ENCODE results near the gene TSPAN15.
"Not testable (repeated sequence)": the region's sequence is repeated elsewhere in the genome, so short reads cannot be mapped to it uniquely, and the experiment has no call there.

The TSPAN15 gene

GRCh38 chr10:69446650-69447151 lies 4.6 kb upstream of the TSPAN15 start:
- Histone ChIP-seq H3K9me3 (ENCODE audit: control insufficient read depth, low read length) (no peaks in the 10 kb centered on the region), H3K36me3 (ENCODE audit: control insufficient read depth, insufficient read depth, low read length) (no peaks in the 10 kb centered on the region), H3K4me1 (ENCODE audit: control insufficient read depth, insufficient read depth, low read length, poor library complexity, severe bottlenecking) (peaks cover 41% of the 10 kb centered on the region), H3K27ac (ENCODE audit: low read depth, low read length, severe bottlenecking) (peak overlapping the region; percentile 94), H3K4me3 (ENCODE audit: extremely low read depth, insufficient read depth, low read length, poor library complexity, severe bottlenecking) (no peak overlapping the region)
- WGBS, 2 experiments (ENCODE audit: insufficient coverage in 2 of 2), result 64 to 69% methylated on average over 3 of the region's 3 CpGs

DNA sequence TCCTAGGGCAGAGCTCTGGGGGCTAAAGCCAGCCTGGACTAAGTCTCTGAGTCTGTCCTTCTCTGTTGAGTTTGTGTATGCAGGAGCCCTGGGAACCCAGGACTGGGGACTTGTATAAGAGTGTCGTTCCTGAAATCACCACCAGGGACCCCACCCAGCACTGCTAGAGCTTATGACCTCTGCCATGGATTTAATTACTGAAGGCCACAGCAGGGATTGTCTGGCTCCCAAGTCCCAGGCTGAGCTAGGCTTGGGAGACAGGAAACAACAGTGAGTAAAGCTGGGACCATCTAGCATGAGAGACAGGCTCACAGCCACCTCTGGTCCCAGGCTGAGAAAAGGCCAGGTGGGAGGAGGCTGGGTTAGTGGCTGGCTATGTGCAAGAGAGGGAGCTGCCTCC lies 1.4 kb upstream of the TSPAN15 start:
- peaks cover 41% of the 10 kb centered on the region for H3K4me1 ChIP-seq (ENCODE audit: control insufficient read depth, insufficient read depth, low read length, poor library complexity, severe bottlenecking)
- H3K4me3 ChIP-seq (ENCODE audit: extremely low read depth, insufficient read depth, low read length, poor library complexity, severe bottlenecking), result no peak overlapping the region
- no peaks in the 10 kb centered on the region for H3K36me3 ChIP-seq (ENCODE audit: control insufficient read depth, insufficient read depth, low read length)
- no peaks in the 10 kb centered on the region for H3K9me3 ChIP-seq (ENCODE audit: control insufficient read depth, low read length)
- WGBS, 2 experiments (ENCODE audit: insufficient coverage in 2 of 2), result 0% methylated on average over 1 of the region's 1 CpG; no CpG with 5 or more reads in 1 of the 2 experiments
- H3K27ac ChIP-seq (ENCODE audit: low read depth, low read length, severe bottlenecking), result peak overlapping the region; percentile 57

DNA sequence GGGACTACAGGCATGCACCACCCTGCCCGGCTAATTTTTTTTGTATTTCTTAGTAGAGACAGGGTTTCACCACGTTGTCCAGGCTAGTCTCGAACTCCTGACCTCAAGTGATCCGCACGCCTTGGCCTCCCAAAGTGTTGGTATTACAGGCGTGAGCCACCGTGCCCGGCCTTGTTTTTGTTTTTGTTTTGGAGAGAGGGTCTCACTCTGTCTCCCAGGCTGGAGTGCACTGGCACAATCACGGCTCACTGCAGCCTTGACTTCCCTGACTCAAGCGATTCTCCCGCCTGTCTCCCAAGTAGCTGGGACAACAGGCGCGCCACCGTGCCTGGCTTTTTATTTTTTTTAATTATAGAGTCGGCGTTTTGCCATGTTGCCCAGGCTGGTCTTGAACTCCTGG lies 870 bp upstream of the TSPAN15 start:
- not testable (repeated sequence) for H3K4me3 ChIP-seq (ENCODE audit: extremely low read depth, insufficient read depth, low read length, poor library complexity, severe bottlenecking)
- 84 to 86% methylated on average over 13 to 16 of the region's 16 CpGs for WGBS, 2 experiments (ENCODE audit: insufficient coverage in 2 of 2)
- H3K27ac ChIP-seq (ENCODE audit: low read depth, low read length, severe bottlenecking), result peak overlapping the region; percentile 57

GRCh38 chr10:69451784-69452251 lies 553 bp downstream of the TSPAN15 start:
- H3K27ac ChIP-seq (ENCODE audit: low read depth, low read length, severe bottlenecking), result no peak overlapping the region

More for the DNA sequence above, 870 bp upstream of the TSPAN15 start:
- peaks cover 36% of the 10 kb centered on the region for H3K4me1 ChIP-seq (ENCODE audit: control insufficient read depth, insufficient read depth, low read length, poor library complexity, severe bottlenecking)
- not testable (repeated sequence) for H3K9me3 ChIP-seq (ENCODE audit: control insufficient read depth, low read length); H3K36me3 ChIP-seq (ENCODE audit: control insufficient read depth, insufficient read depth, low read length)

DNA sequence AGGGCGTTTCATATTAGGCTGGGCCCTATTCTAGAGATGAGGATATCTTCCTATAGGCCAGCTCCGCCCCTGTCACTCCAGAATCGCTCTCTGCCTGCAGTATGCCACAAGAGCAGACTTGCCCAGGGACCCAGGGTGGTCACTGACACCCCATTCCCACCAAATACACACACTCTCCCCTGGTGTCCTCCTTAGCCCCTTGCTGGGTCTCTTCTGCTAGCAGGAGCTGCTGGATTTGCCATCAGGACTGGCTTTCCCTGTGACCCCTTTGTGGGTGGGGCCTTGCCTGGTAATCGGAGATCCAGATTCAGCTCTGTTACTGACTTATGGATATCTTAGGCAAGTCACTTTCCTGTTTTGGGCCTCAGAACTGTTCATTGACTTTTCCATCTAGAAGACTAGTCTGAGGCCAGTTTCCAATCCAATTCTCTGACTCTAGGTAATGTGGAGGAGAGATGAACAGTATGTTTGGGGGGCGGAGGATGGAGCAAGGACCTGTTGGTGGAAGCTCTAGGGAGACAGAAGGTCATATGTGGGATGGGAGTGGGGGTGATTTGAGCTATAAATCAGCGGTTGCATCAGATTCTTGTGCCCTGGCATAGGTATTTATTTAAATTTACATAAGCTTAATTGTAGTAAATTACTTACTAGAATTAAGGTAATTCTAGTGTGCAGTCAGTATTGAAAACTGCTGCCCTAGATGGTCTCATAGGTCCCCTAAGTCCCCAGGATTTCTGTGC lies 1.6 kb downstream of the TSPAN15 start:
- H3K36me3 ChIP-seq (ENCODE audit: control insufficient read depth, insufficient read depth, low read length), result no peaks in the 10 kb centered on the region
- peaks cover 29% of the 10 kb centered on the region for H3K4me1 ChIP-seq (ENCODE audit: control insufficient read depth, insufficient read depth, low read length, poor library complexity, severe bottlenecking)
- no peaks in the 10 kb centered on the region for H3K9me3 ChIP-seq (ENCODE audit: control insufficient read depth, low read length)
- 86 to 94% methylated on average over 5 of the region's 6 CpGs for WGBS, 2 experiments (ENCODE audit: insufficient coverage in 2 of 2)
- H3K4me3 ChIP-seq (ENCODE audit: extremely low read depth, insufficient read depth, low read length, poor library complexity, severe bottlenecking), result peak overlapping the region; percentile 67
- no peak overlapping the region for H3K27ac ChIP-seq (ENCODE audit: low read depth, low read length, severe bottlenecking)

More at GRCh38 chr10:69451784-69452251, 553 bp downstream of the TSPAN15 start:
- H3K36me3 ChIP-seq (ENCODE audit: control insufficient read depth, insufficient read depth, low read length), result no peaks in the 10 kb centered on the region
- WGBS, 2 experiments (ENCODE audit: insufficient coverage in 2 of 2), result 1 to 10% methylated on average over 22 to 34 of the region's 38 CpGs
- H3K4me1 ChIP-seq (ENCODE audit: control insufficient read depth, insufficient read depth, low read length, poor library complexity, severe bottlenecking), result peaks cover 28% of the 10 kb centered on the region
- H3K9me3 ChIP-seq (ENCODE audit: control insufficient read depth, low read length), result no peaks in the 10 kb centered on the region
- peak overlapping the region; percentile 67 for H3K4me3 ChIP-seq (ENCODE audit: extremely low read depth, insufficient read depth, low read length, poor library complexity, severe bottlenecking)

GRCh38 chr10:69453795-69454194 lies 2.5 kb downstream of the TSPAN15 start:
- H3K4me3 ChIP-seq (ENCODE audit: extremely low read depth, insufficient read depth, low read length, poor library complexity, severe bottlenecking), result no peak overlapping the region

GRCh38 chr10:69455006-69455763 lies 3.9 kb downstream of the TSPAN15 start:
- no peak overlapping the region for H3K27ac ChIP-seq (ENCODE audit: low read depth, low read length, severe bottlenecking)
- no peak overlapping the region for H3K4me3 ChIP-seq (ENCODE audit: extremely low read depth, insufficient read depth, low read length, poor library complexity, severe bottlenecking)
- H3K9me3 ChIP-seq (ENCODE audit: control insufficient read depth, low read length), result no peaks in the 10 kb centered on the region
- H3K36me3 ChIP-seq (ENCODE audit: control insufficient read depth, insufficient read depth, low read length), result no peaks in the 10 kb centered on the region
- H3K4me1 ChIP-seq (ENCODE audit: control insufficient read depth, insufficient read depth, low read length, poor library complexity, severe bottlenecking), result peaks cover 27% of the 10 kb centered on the region
- WGBS, 2 experiments (ENCODE audit: insufficient coverage in 2 of 2), result 87 to 88% methylated on average over 3 of the region's 10 CpGs

More at GRCh38 chr10:69453795-69454194, 2.5 kb downstream of the TSPAN15 start:
- H3K27ac ChIP-seq (ENCODE audit: low read depth, low read length, severe bottlenecking), result no peak overlapping the region
- no peaks in the 10 kb centered on the region for H3K9me3 ChIP-seq (ENCODE audit: control insufficient read depth, low read length)
- no peaks in the 10 kb centered on the region for H3K36me3 ChIP-seq (ENCODE audit: control insufficient read depth, insufficient read depth, low read length)
- peaks cover 35% of the 10 kb centered on the region for H3K4me1 ChIP-seq (ENCODE audit: control insufficient read depth, insufficient read depth, low read length, poor library complexity, severe bottlenecking)

DNA sequence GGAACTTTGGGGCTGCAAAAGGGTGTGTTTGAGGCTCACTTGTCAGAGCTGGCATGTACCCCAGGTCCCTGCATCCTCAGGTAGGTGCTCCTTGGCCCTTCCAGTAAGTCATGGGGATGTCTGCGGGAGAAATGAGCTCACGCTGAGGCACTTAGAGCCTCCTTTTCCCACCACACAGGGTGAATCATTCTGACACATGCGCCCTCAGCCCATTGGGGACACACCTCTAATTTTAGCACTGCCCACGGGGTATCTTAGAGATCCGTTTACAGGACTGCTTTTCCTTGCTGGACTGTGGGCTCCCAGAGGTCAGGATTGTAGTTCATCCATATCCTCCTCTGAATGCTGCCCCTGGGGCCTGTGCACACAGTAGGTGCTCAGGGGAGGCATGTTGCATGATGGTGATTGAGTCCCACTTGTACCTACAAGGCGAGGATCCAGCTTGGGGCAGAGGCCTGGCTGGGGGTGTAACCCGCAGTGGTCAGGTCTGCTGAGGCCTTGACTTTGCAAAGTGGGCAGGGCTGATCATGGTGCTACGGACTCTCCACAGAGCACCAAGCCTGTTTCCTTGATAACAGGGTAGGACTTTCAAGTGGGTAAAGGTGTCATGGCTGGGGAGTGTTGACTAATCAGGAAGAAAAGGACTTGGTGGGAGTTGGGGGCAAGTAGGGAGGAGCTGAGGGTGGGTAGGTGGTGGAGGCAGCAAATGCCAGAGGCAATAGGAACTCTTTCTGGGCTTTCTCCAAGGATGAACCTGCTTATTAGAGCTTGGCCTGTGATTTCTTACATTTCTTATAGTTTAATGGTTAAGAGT lies 5.8 kb downstream of the TSPAN15 start:
- no peak overlapping the region for H3K27ac ChIP-seq (ENCODE audit: low read depth, low read length, severe bottlenecking)
- H3K9me3 ChIP-seq (ENCODE audit: control insufficient read depth, low read length), result no peaks in the 10 kb centered on the region
- WGBS, 2 experiments (ENCODE audit: insufficient coverage in 2 of 2), result 86 to 91% methylated on average over 7 to 8 of the region's 8 CpGs

GRCh38 chr10:69457771-69458237 lies 6.5 kb downstream of the TSPAN15 start:
- H3K4me3 ChIP-seq (ENCODE audit: extremely low read depth, insufficient read depth, low read length, poor library complexity, severe bottlenecking), result no peak overlapping the region
- 85 to 90% methylated on average over 4 to 5 of the region's 5 CpGs for WGBS, 2 experiments (ENCODE audit: insufficient coverage in 2 of 2)
- H3K27ac ChIP-seq (ENCODE audit: low read depth, low read length, severe bottlenecking), result peak overlapping the region; percentile 71
- H3K4me1 ChIP-seq (ENCODE audit: control insufficient read depth, insufficient read depth, low read length, poor library complexity, severe bottlenecking), result peaks cover 27% of the 10 kb centered on the region
- H3K36me3 ChIP-seq (ENCODE audit: control insufficient read depth, insufficient read depth, low read length), result no peaks in the 10 kb centered on the region
- no peaks in the 10 kb centered on the region for H3K9me3 ChIP-seq (ENCODE audit: control insufficient read depth, low read length)

More for the DNA sequence above, 5.8 kb downstream of the TSPAN15 start:
- peaks cover 27% of the 10 kb centered on the region for H3K4me1 ChIP-seq (ENCODE audit: control insufficient read depth, insufficient read depth, low read length, poor library complexity, severe bottlenecking)
- no peaks in the 10 kb centered on the region for H3K36me3 ChIP-seq (ENCODE audit: control insufficient read depth, insufficient read depth, low read length)
- no peak overlapping the region for H3K4me3 ChIP-seq (ENCODE audit: extremely low read depth, insufficient read depth, low read length, poor library complexity, severe bottlenecking)

DNA sequence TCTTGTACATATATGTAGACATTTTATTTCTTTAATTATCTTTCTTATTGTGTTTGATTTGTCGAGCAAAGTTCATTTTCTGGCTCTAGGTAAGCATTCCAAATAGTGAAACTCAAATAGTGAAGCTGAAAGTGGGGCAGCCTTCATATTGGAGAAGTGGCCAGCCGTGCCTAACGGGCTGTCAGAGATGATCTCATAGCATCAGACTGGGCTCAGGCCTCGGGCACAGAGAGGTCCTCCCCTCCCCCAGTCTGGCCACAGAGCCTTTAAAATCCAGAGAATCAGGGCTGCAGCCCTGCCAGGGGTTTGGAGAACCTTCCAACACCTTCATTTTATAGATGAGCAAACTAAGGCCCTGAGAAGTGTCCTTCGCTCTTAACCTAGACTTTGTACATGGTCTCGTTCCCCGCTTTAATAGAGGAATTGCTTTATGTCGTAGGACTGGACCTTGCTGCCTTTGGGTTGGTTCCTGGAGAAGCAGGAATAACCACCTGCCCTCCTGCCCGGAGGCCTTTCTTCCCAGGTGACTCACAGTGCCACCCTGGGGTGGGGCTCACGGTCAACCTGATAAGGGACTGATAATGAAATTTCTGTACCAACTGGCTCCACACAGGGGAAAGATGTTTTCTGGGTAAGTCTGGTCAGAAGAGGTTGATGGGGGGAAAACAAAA lies 7.3 kb downstream of the TSPAN15 start:
- Histone ChIP-seq H3K27ac (ENCODE audit: low read depth, low read length, severe bottlenecking) (peak overlapping the region; percentile 71), H3K36me3 (ENCODE audit: control insufficient read depth, insufficient read depth, low read length) (no peaks in the 10 kb centered on the region), H3K9me3 (ENCODE audit: control insufficient read depth, low read length) (no peaks in the 10 kb centered on the region), H3K4me1 (ENCODE audit: control insufficient read depth, insufficient read depth, low read length, poor library complexity, severe bottlenecking) (peaks cover 27% of the 10 kb centered on the region), H3K4me3 (ENCODE audit: extremely low read depth, insufficient read depth, low read length, poor library complexity, severe bottlenecking) (no peak overlapping the region)
- WGBS, 2 experiments (ENCODE audit: insufficient coverage in 2 of 2), result 82 to 84% methylated on average over 7 of the region's 10 CpGs

All from mesodermal cell (in vitro differentiated cells).